ENCODE results near the gene ANAPC2. TPM values are rescaled to one million over a fixed set of nuclear protein-coding genes. Genes with fewer than 3 reads are reported as not detected.

ANAPC2 gene
- total and polyA plus RNA-seq, 9 donors: 8.0 to 61.5 (median 50.6) TPM

DNA sequence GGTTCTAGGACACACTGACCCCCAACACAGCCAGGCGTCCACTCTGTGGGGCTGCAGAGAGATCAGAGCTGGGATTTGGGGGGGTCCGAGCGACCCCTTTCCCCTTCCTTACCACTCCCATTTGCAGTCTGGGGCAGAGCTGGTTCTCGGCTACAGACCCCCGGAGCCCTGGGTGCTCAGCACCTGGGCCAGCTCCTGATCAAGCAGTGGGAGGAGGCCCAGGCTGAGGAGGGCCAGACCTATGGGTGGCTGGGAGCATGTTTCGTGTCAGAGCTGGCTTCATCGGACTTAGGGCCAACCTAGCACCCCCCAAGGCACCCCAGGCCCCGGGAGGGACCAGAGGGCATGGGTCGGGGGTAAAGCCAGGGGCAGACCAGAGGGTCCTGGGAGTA, 41.8 kb downstream of the ANAPC2 start:
- 47 to 57% (median 48%) methylated on average over 7 to 9 of the region's 9 CpGs for WGBS, 3 donors
- TF ChIP-seq EP300 (IDR thresholded peaks at IDR 0.05): no peak
- no peak for TF ChIP-seq CTCF (IDR thresholded peaks at IDR 0.05)
- TF ChIP-seq POLR2A (IDR thresholded peaks at IDR 0.05): no peak
- H3K4me3 ChIP-seq: no peak overlapping the region
- H3K4me1 ChIP-seq (ENCODE audit: insufficient read depth): no peaks in the 10 kb centered on the region
- no peak for DNase-seq
- H3K36me3 ChIP-seq: no peaks in the 10 kb centered on the region
- H3K27ac ChIP-seq: no peak overlapping the region
- H3K27me3 ChIP-seq: no peaks in the 10 kb centered on the region
- intact Hi-C loops (cut with DNase I): no loop called here
- H3K9me3 ChIP-seq: no peaks in the 10 kb centered on the region

- 42 to 51% (median 50%) methylated on average over 46 to 48 of the region's 49 CpGs for WGBS, 3 donors
- Histone ChIP-seq H3K4me1 (ENCODE audit: insufficient read depth) (no peaks in the 10 kb centered on the region), H3K9me3 (no peaks in the 10 kb centered on the region), H3K36me3 (no peaks in the 10 kb centered on the region), H3K4me3 (no peak overlapping the region), H3K27me3 (peaks cover 3% of the 10 kb centered on the region), H3K27ac (no peak overlapping the region)
- intact Hi-C loops (cut with DNase I): no loop called here
- DNase-seq: no peak
- no peak for TF ChIP-seq EP300 (IDR thresholded peaks at IDR 0.05)
- TF ChIP-seq POLR2A (IDR thresholded peaks at IDR 0.05): no peak
- TF ChIP-seq CTCF (IDR thresholded peaks at IDR 0.05): no peak
These were observed 42.4 kb downstream of the ANAPC2 start for GRCh38 chr9:137145731-137146526.

GRCh38 chr9:137143459-137143858, 44.9 kb downstream of the ANAPC2 start:
- no peak for TF ChIP-seq EP300 (IDR thresholded peaks at IDR 0.05)
- TF ChIP-seq CTCF (IDR thresholded peaks at IDR 0.05): no peak
- TF ChIP-seq POLR2A (IDR thresholded peaks at IDR 0.05): no peak
- Histone ChIP-seq H3K9me3 (no peaks in the 10 kb centered on the region), H3K27me3 (peaks cover 3% of the 10 kb centered on the region), H3K4me1 (ENCODE audit: insufficient read depth) (peaks cover 8% of the 10 kb centered on the region), H3K4me3 (no peak overlapping the region), H3K27ac (no peak overlapping the region), H3K36me3 (no peaks in the 10 kb centered on the region)
- 47 to 51% (median 50%) methylated on average over 4 of the region's 4 CpGs for WGBS, 3 donors
- DNase-seq: no peak
- intact Hi-C loops (cut with DNase I): no loop called here

GRCh38 chr9:137141976-137142936, 46.1 kb downstream of the ANAPC2 start:
- no peak for DNase-seq
- 67 to 75% (median 69%) methylated on average over 24 of the region's 24 CpGs for WGBS, 3 donors
- Histone ChIP-seq H3K9me3 (no peaks in the 10 kb centered on the region), H3K27ac (no peak overlapping the region), H3K27me3 (peaks cover 3% of the 10 kb centered on the region), H3K4me3 (no peak overlapping the region), H3K4me1 (ENCODE audit: insufficient read depth) (peaks cover 8% of the 10 kb centered on the region), H3K36me3 (no peaks in the 10 kb centered on the region)
- intact Hi-C loops (cut with DNase I): no loop called here
- TF ChIP-seq EP300 (IDR thresholded peaks at IDR 0.05): no peak
- TF ChIP-seq CTCF (IDR thresholded peaks at IDR 0.05): no peak
- TF ChIP-seq POLR2A (IDR thresholded peaks at IDR 0.05): no peak

Data from ovary (tissue), 9 donors.